HUES6 (cell line): ENCODE results near the gene ADAM12.

ENCODE experiments used
- H3K27ac ChIP-seq: 2 replicates; pipeline ENCODE4 v1.7.0; 2013; ENCODE audit warnings: low read depth, mild to moderate bottlenecking, low read length, inconsistent platforms
- H3K27me3 ChIP-seq: 2 replicates; pipeline ENCODE4 v1.6.1; 2013; ENCODE audit warnings: low read length; ENCODE audit not compliant: control insufficient read depth, insufficient read depth
- H3K36me3 ChIP-seq: 2 replicates; pipeline ENCODE4 v1.6.1; 2013; ENCODE audit warnings: low read length; ENCODE audit not compliant: control insufficient read depth, insufficient read depth
- H3K4me1 ChIP-seq: 2 replicates; pipeline ENCODE4 v1.6.1; 2013; ENCODE audit warnings: low read length; ENCODE audit not compliant: control insufficient read depth, insufficient read depth
- H3K4me3 ChIP-seq: 2 replicates; pipeline ENCODE4 v1.5.1; 2013; ENCODE audit warnings: low read depth, low read length
- H3K9ac ChIP-seq: one replicate; pipeline ENCODE4 v1.6.1; 2013; ENCODE audit warnings: mild to moderate bottlenecking, low read length
- H3K9me3 ChIP-seq: 2 replicates; pipeline ENCODE4 v1.6.1; 2013; ENCODE audit warnings: low read depth, low read length; ENCODE audit not compliant: control insufficient read depth, insufficient read depth

Gene ADAM12

DNA sequence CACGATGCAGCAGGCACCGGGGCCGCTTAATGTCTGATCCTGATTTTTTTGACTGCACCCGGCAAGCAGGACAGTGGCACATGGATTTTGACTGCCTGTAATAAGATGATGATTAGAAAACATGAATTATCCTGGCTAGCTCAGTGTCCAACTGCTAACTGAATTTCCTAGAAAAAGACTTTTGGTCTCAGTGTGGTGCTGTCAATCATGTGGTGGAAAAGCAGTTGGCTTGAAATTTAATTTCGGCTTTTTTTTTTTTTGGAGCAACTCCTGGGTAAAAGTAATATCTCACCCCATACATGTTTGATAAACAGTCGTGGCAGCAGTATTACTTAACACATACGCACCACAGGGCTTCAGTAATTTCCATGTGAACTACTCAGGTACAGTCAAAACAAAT is 264.2 kb downstream of the ADAM12 start:
- H3K4me3 ChIP-seq: no peak overlapping the region
- no peak overlapping the region for H3K9ac ChIP-seq
- no peaks in the 10 kb centered on the region for H3K9me3 ChIP-seq

GRCh38 chr10:126123466-126123865 is 264.8 kb downstream of the ADAM12 start:
- H3K4me3 ChIP-seq: peak overlapping the region; percentile 5
- no peak overlapping the region for H3K9ac ChIP-seq
- H3K27ac ChIP-seq: peak overlapping the region; percentile 40; the same call in 1 of the 2 replicates
- H3K9me3 ChIP-seq: no peaks in the 10 kb centered on the region
- no peaks in the 10 kb centered on the region for H3K27me3 ChIP-seq
- peaks cover 14% of the 10 kb centered on the region for H3K4me1 ChIP-seq
- no peaks in the 10 kb centered on the region for H3K36me3 ChIP-seq

More for the DNA sequence above, 264.2 kb downstream of the ADAM12 start:
- H3K27ac ChIP-seq: no peak overlapping the region
- H3K36me3 ChIP-seq: no peaks in the 10 kb centered on the region
- peaks cover 14% of the 10 kb centered on the region for H3K4me1 ChIP-seq
- H3K27me3 ChIP-seq: no peaks in the 10 kb centered on the region

DNA sequence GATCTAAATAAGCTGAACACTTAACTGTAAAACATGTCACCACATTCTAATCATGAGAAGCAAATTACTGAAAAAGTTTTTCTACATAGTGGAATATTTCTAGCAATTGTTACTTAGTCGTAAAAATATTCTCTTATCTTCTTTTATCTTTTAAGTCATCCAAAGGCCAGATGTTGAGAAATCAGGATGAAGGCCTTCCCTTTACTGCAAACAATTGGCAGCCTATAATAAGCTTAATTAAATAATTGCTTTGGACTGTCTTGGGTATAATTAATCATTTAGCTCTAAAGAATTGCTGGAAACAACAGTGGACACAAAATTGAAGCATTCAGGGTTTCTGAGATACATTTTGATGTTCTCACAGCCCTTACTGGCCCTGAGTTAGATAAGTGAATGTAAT is 265.4 kb downstream of the ADAM12 start:
- no peak overlapping the region for H3K9ac ChIP-seq
- H3K27me3 ChIP-seq: no peaks in the 10 kb centered on the region
- H3K9me3 ChIP-seq: no peaks in the 10 kb centered on the region
- peaks cover 14% of the 10 kb centered on the region for H3K4me1 ChIP-seq
- peak overlapping the region; percentile 40; the same call in 1 of the 2 replicates for H3K27ac ChIP-seq
- peak overlapping the region; percentile 5; the same call in 1 of the 2 replicates for H3K4me3 ChIP-seq
- no peaks in the 10 kb centered on the region for H3K36me3 ChIP-seq

DNA sequence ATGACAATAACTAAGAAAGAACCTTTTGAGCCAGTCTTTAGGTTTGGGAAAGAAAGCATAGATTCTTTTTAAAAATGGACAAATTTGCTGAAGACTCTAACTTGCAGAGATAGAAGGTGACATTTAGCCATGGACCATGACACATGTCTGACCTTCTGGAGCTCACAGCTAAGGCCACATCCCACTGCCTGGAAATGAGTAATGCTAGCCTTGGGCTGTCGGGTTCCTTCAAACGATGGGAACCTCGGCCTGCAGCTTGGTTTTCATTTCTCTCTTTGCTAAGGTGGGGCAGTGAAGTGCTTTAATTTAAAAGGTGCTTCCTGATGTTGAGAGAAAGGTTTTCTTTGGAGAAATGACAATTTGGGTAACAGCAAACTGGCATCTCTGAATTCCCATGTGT is 268.7 kb downstream of the ADAM12 start:
- Histone ChIP-seq H3K4me3 (no peak overlapping the region), H3K4me1 (peaks cover 31% of the 10 kb centered on the region), H3K27ac (no peak overlapping the region), H3K9ac (no peak overlapping the region), H3K27me3 (no peaks in the 10 kb centered on the region), H3K36me3 (no peaks in the 10 kb centered on the region), H3K9me3 (no peaks in the 10 kb centered on the region)

GRCh38 chr10:126118476-126118875 is 269.8 kb downstream of the ADAM12 start:
- Histone ChIP-seq H3K27me3 (no peaks in the 10 kb centered on the region), H3K36me3 (no peaks in the 10 kb centered on the region), H3K4me3 (no peak overlapping the region), H3K9ac (no peak overlapping the region), H3K9me3 (no peaks in the 10 kb centered on the region), H3K27ac (no peak overlapping the region), H3K4me1 (peaks cover 27% of the 10 kb centered on the region)

DNA sequence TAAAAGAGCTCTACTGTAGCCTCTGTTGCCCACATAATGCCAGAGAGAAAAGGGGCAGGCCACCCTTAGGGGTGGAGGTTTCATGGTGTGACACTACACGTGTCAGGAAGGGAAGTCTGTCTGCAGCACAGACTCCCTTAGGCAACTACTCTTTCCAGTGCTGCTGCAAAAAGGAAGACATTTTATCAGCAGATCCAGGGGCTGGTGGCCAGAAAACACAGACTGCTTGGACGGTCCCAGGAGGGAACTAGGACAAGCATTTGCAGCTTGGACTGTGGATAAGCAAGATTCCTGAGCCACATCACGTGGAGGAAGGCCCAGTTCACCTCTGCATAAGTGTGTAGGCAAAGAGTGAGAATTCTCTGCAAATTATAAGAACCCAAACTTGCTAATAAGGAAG is 271.1 kb downstream of the ADAM12 start:
- no peaks in the 10 kb centered on the region for H3K27me3 ChIP-seq
- no peaks in the 10 kb centered on the region for H3K36me3 ChIP-seq
- H3K27ac ChIP-seq: no peak overlapping the region
- peaks cover 20% of the 10 kb centered on the region for H3K4me1 ChIP-seq
- no peaks in the 10 kb centered on the region for H3K9me3 ChIP-seq
- H3K4me3 ChIP-seq: no peak overlapping the region
- H3K9ac ChIP-seq: no peak overlapping the region

- H3K9me3 ChIP-seq: no peaks in the 10 kb centered on the region
- H3K4me3 ChIP-seq: no peak overlapping the region
- H3K4me1 ChIP-seq: peaks cover 20% of the 10 kb centered on the region
- H3K9ac ChIP-seq: no peak overlapping the region
- no peaks in the 10 kb centered on the region for H3K36me3 ChIP-seq
- no peak overlapping the region for H3K27ac ChIP-seq
- no peaks in the 10 kb centered on the region for H3K27me3 ChIP-seq
Observed at GRCh38 chr10:126115886-126116285, 272.4 kb downstream of the ADAM12 start.

GRCh38 chr10:126114884-126115555 is 273.3 kb downstream of the ADAM12 start:
- Histone ChIP-seq H3K36me3 (no peaks in the 10 kb centered on the region), H3K27ac (no peak overlapping the region), H3K4me3 (no peak overlapping the region), H3K9me3 (no peaks in the 10 kb centered on the region), H3K9ac (no peak overlapping the region), H3K4me1 (peaks cover 20% of the 10 kb centered on the region), H3K27me3 (no peaks in the 10 kb centered on the region)

DNA sequence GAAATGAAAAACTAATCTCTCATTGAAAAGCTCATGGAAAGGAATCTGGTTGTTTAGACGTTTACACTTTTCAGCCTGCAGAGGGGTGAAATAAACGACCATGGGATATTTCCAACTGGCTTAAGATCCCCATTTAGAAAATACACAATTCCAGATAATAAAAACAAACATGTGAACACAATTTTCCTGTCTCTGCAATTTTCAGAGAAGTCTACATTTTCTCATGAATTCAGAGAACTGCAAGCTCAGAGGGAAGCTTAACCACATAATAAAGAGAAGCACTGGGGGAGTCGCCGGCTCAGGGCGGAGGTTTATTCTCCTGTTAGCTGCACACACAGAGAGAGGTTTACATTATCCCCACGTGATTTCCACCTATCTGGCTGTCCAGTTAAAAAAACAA is 276.8 kb downstream of the ADAM12 start:
- Histone ChIP-seq H3K27me3 (no peaks in the 10 kb centered on the region), H3K27ac (no peak overlapping the region), H3K9me3 (no peaks in the 10 kb centered on the region), H3K9ac (no peak overlapping the region), H3K36me3 (no peaks in the 10 kb centered on the region), H3K4me3 (no peak overlapping the region), H3K4me1 (peaks cover 20% of the 10 kb centered on the region)

GRCh38 chr10:126110489-126111180 is 277.6 kb downstream of the ADAM12 start:
- Histone ChIP-seq H3K4me1 (peaks cover 12% of the 10 kb centered on the region), H3K36me3 (no peaks in the 10 kb centered on the region), H3K4me3 (no peak overlapping the region), H3K27ac (no peak overlapping the region), H3K27me3 (no peaks in the 10 kb centered on the region), H3K9ac (no peak overlapping the region), H3K9me3 (no peaks in the 10 kb centered on the region)

- H3K36me3 ChIP-seq: no peaks in the 10 kb centered on the region
- no peak overlapping the region for H3K9ac ChIP-seq
- no peaks in the 10 kb centered on the region for H3K9me3 ChIP-seq
- peaks cover 5% of the 10 kb centered on the region; the same call in 1 of the 2 replicates for H3K4me1 ChIP-seq
- no peaks in the 10 kb centered on the region for H3K27me3 ChIP-seq
- H3K27ac ChIP-seq: no peak overlapping the region
- H3K4me3 ChIP-seq: no peak overlapping the region
Observed at GRCh38 chr10:126109893-126110292, 278.4 kb downstream of the ADAM12 start.
